ENCODE data around the gene RECK.
A peak's percentile ranks its signal among the peaks of the same experiment; 100 is the strongest.

RECK gene

DNA sequence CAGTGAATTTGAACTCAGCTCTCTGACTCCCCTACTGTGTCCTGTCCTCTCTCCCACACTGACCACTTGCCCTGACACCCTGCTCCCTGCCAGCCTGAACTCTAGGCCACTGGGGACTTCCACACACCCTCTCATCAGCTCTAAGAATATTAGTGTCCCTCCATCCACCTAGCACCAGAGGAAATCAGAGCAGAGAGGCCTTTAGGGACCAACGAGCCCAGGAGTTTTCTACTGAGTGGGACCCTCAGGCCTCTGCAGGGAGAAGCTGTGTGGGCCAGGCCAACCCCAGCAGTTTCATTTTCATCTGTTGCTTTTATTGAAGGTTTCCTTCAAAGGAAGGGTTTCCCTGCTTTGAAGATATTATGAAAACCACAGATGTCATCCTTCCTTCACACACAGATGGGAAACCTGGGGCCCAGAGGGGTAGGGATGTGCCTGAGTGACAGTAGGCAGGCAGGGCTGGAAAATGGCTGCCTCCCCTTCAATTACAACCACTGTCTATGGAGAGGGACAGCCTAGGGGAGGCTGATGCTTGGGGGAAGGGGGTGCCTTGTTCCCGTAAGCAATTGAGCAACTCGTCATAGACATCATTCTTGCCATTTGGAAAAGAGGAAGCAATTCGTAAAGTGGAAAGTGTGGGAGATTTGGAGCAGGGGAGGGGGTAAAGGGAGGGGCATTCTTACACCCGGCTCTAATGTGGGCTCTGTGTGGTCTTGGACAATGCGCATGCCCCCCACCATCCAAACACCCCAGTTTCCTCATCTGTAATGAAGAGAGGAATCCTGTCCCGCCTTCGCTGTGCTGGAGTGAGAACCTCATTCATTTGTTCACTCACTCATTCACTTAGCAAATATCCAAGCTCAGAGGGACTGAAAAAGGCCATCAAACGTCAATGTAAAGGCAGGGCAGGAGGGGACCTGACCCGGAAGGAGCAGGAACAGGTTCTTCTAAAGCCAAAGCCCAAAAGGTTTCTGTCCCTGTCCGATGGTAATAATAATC is 103.7 kb downstream of the RECK start:
- DNase-seq (ENCODE audit: low read depth): no peak

DNA sequence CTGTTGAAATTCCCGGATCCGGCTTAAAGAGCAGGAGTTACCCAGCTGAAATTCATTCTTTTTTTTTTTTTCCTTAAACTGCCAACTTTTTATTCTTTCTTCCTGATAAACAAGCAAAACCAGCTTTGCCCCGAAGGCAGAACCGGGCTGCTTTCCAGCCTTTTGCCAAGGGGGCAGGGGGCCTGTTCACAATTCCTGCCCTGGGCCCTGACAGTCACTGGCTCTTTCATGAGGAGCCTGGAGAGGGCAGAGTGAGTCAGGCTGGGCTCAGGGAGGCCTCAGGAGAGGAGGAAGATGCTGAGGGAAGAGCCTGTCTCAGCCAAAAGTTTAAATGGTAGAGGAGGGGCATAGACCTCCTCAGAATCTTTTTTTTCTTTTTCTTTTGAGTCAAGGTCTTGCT is 104.6 kb downstream of the RECK start:
- no peak for DNase-seq (ENCODE audit: low read depth)

DNA sequence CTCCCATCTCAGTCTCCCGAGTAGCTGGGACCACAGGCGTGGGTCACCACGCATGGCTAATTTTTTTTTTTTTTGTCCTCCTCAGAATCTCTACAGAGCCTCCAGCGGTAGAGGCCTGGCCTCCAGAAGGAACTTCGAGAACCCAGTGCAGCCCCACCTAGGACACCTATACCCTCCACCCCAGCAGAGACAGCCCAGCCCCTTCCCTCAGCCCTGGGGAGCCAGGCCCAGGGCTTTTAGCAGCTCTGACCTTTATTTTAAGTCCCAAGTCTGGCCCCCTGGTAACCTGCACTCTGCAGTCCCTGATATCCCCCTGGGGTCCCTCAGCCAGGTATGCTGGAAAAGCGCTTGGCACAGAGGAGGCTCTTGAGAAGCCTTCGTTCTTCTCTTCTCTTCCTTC is 105.0 kb downstream of the RECK start:
- no peak for DNase-seq (ENCODE audit: low read depth)

DNA sequence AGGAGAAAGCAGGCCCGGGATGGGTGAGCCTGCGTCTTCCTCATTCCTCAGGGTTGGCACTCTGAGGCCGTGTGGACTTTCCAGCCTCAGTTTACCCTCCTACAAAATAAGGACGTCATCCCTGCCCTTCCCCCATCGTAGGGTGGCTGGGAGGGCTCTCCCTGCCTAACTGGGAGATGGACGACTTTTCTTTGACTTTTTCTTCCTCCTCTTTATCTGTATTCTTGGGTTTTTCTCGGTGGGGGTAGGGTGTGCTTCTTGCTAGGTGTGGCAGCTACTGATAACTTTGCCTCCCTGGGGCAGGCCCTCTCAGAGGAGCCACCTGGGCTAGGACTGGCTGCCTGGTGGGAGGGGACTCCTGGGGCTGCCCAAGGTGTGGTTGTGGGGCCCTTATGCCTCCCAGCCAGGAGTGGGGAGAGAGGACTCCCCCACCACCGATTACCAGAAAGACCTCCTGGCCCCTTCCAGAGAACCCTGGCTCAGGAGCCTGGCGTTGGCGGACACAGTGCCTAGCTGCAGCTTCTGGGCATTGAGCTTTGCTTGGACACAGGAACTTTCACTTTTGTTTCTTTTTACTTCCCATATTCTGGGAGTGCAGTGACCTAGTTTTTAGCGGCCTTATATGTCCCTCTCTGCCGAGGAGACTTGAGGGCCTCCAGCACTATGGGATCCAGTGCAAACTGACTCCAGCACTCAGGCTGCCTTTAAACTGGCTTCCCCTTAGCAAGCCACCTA is 106.0 kb downstream of the RECK start:
- DNase-seq (ENCODE audit: low read depth): no peak

DNA sequence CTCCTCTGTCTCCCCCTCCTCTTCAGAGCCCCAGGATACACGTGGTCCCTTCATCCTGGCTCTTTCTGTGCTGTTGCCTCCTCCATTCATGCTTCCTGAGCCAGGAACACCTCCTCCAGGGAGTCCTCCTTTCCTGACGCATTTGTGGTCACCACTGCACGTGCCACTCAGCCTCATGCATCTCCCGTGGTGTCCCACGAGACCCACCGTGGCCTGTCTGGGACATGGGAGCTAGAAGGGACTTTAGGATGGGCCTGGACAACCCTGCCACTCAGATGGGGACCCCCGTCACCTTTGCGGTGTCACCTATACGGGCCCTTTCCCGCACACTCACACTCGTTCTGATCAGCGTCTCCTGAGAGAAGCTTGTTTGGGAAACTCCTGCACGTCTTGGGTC is 106.5 kb downstream of the RECK start:
- no peak for DNase-seq (ENCODE audit: low read depth)

DNA sequence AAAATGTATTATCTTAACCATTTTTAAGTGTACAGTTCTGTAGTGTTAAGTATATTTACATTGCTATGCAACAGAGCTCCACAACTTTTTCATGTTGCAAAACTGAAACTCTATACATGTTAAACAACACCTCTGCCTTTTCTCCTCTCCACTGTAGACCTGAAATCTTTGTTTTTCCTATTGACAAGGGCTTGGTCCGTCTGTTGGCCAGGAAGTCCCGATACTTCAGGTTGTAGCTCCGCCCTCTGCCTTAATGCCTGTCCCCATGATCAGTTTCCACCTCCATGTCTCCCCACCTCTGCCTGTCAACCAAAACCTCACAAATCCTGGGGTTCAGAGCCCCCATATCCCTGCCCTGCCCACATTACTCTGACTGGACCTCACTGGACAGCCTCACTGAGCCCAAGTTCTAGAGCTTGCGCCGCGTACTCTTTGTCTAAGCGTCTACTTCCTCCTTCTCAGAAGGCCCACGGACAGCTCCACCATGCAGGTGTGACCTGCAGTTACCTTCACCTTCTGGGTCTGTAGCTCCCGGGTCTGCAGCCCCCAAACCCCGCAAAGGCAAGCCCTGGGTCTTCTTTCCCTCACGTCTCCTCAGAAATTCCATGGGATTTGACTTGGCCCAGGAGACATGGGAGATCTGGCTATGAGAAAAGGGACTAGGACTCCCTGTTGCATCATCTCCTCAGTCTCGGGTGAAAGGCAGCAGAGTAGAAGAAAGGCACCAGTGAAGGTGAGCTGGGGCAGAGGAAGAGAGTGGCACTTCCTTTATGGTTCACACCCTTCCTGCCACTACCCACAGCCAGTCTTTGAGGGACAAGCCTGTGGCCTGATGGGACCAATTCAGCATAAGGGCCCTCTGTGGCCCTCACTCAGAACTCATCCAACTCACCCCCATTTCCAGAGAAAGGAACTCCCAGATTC is 107.9 kb downstream of the RECK start:
- no peak for DNase-seq (ENCODE audit: low read depth)

DNA sequence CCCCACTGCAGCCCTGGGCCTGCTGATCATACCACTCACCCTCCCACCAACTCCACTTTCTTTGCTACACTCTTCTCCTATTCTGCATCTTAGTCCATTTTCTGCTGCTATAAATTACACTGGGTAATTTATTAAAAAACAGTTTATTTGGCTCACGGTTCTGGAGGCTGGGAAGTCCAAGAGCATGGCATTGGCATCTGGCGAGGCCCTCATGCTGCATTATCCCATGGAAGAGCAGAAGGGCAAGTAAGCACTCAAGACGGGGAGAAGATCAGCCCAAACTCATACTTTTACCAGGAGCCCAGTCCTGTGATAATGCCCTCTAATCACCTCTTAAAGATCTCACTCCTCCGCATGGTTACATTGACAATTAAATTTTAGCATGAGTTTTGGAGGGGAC is 109.3 kb downstream of the RECK start:
- no peak for DNase-seq (ENCODE audit: low read depth)

DNA sequence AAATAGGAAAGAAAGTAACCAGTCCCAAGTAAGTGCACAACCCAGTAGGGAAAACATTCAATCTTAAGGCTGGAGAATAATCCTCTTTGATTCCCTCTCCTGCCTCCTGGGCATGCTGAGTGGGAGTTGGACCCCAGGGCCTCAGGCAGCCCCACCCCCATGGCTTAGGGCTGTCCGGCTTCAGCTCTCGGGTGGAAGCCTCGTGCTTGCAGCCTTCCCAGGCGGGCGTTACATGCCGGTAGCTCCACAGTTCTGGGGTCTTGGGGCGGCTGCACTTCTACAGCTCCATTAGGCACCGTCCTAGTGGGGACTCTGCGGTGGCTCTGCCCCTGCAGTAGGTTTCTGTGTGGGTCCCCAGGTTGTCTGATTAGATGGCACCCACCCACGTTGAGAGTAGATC is 109.9 kb downstream of the RECK start:
- no peak for DNase-seq (ENCODE audit: low read depth)

DNA sequence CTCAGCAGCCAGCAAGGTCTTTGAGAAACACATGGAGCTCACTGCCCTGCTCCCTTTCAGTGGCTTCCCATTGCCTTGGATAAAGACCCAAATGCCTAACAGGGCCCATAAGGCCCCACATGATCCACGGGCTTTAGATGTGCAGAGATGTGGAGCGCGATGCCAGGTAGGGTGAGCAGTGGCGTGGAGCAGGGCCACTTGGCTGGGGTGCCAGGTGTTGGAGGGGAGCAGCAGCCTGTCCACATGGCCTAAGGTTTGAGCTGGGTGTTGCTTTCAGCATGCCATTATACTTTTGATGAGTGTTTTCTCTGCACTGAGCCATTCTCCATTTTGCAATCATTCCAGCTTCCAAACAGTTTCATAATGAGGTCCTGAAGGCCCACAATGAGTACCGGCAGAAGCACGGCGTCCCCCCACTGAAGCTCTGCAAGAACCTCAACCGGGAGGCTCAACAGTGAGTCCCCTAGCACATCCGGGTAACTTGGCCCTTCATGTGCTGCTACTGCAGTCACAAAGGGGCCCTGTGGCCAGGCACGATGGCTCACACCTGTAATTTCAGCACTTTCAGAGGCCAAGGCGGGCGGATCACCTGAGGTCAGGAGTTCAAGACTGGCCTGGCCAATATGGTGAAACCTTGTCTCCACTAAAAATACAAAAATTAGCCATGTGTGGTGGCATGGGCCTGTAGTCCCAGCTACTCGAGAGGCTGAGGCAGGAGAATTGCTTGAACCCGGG is 110.9 kb downstream of the RECK start:
- no peak for DNase-seq (ENCODE audit: low read depth)

DNA sequence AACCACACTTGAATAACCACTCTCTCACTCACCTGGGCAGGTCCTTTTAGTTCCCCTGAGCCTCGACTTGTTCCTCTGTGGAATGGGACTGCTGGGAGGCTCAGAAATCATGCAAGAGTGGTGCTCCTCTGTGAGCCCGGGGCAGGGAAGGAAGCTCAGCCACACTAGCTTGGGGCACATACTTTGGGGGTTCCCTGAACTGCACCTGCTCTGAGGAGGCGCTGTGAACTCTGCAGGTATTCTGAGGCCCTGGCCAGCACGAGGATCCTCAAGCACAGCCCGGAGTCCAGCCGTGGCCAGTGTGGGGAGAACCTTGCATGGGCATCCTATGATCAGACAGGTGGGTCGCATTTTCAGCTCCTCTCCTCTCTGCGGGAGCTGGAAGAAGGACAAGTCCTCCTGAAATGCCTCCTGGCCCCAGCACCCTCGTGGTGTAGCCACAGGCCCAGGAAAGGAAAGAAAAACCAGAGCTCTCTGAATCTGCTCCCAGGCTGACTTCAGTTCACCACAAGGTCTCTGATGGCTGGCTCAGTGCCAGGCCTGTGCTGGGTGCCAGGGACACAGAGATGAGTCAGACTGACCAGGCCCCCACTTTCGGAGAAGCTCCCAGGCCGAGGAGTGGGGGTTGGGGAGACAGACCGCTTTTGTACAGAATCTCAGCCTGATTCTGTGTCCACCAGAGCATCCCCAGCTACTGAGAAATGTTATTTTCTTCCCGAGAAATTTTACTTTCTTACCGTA is 111.8 kb downstream of the RECK start:
- DNase-seq (ENCODE audit: low read depth): peak; percentile 45

DNA sequence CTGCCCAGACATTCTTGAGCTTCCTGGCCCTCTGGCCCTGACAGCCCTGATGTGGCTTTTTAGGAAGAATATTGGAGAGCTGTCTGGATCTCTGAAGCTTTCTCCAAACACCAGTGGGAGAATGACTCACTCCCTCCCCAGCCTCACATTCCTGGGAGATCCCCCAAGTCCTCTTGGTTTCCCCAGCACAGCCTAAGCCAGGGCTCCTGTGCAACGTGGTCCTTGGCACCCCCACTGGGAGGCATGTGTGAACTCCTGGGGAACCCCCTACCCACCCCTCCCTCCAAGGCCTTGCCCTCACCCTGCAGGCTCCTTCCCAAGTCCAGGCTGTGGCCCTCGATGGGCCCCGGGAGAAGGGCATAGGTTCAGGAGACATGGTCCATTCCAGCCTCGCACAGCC is 112.5 kb downstream of the RECK start:
- no peak for DNase-seq (ENCODE audit: low read depth)

DNA sequence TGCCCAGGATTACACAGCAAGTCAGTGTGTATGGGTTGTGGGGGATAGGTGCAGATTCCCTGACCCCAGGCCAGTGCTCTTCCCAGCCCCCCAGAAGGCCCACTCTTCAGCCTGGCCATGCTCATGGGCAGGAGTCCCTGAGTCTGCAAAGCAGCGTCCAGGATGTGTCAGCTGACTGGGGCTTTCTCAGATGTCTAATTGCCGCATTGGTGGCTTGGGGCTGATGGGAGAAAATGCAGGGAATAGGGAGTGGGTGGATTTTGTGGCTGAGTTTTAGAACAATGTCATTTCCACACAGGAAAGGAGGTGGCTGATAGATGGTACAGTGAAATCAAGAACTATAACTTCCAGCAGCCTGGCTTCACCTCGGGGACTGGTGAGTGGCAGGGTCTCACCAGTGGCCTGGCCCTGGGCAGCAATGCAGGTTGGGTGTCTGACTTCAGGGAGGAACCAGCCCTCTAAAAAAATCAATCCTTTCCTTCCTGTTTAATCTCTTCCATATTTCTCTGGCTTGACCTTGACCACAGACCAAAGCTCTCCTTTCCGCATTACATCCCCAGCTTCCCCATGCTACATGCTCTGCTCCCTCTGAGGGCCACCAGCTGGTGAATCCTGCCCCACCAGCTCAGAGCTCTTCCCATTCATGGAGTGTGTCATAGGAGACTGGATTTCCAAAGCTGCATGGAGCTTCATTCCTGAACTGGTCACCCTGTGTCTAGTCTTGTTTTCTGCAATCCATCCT is 114.0 kb downstream of the RECK start:
- DNase-seq (ENCODE audit: low read depth): no peak

DNA sequence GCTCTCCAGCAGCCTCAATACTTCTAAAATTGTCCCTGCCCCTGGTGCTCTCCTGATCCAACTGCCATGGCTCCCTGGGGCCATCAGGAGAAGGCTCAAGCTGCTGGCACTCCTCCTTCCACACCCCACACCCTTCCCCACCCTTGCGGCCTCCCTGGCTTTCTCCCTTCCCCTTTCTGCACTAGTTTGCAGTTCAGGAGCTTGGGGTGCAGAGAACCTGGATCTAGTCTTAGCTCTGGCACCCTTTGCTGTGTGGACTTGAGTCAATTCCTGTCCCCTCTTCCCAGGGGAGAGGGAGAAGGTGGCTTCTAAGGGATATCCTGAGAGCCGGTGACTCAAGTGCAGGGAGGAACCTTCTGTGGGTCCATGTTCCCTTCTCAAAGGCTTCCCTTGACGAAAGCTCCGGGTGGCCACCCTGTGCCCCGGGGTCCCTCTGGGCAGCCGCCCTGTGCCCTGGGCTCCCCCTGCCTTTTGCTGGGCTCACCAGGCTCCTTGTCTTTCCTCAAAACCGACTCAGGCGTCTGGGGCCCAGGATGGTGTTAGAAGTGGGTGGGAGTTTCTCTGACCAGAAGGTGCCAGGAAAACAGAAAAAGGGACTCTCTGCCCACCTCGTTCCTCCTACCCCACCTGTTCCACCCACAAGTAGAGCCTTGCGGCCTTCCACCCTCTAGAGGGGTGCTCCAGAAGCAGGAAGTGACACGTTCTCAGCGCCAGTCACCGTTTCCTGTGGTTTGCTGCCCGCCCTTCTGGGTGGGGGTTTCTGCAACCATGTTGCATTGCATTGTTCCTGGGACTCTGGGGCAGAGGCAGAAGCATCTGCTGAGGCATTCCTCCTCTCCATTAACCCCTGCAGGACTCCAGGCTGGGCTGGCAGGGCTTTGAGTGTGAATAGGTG is 114.8 kb downstream of the RECK start:
- DNase-seq (ENCODE audit: low read depth): peak; percentile 67

DNA sequence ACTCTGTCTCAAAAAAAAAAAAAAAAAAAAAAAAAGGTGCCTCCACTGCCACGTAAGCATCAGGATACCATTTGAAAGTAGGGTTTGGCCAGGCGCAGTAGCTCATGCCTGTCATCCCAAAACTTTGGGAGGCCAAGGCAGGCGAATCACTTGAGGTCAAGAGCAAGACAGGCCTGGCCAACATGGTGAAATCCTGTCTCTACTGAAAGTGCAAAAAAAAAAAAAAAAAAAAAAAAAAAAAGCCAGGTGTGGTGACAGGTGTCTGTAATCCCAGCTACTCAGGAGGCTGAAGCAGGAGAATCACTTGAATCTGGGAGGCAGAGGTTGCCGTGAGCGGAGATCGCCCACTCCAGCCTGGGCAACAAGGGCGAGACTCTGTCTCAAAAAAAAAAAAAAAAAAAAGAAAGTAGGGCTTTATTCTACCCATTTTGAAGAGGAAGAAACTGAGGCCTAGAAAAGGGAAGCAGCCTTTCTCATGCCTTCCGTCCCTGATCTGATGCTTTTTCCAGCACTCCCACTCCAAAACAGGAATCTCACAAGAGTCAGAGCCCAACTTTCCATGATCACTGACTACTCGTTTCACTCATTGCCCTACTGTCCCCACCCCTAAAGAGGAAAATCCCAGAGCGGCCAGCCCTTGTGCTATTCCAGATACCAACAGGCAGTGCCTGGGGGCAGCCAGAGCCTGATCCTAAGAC is 116.2 kb downstream of the RECK start:
- no peak for DNase-seq (ENCODE audit: low read depth)

DNA sequence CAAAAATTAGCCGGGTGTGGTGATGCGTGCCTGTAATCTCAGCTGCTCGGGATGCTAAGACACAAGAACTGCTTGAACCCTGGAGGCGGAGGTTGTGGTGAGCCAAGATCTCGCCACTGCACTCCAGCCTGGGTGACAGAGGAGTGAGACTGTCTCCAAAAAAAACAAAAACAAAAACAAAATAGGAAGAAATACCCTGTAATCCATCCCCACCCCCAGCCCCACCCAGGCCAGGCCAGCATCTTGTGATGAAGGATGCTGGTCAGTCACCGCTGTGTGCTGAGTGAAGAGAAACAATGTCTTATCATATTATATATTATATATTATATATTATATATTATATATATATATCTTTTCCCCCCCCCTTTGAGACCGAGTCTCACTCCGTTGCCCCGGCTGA is 117.0 kb downstream of the RECK start:
- DNase-seq (ENCODE audit: low read depth): no peak

DNA sequence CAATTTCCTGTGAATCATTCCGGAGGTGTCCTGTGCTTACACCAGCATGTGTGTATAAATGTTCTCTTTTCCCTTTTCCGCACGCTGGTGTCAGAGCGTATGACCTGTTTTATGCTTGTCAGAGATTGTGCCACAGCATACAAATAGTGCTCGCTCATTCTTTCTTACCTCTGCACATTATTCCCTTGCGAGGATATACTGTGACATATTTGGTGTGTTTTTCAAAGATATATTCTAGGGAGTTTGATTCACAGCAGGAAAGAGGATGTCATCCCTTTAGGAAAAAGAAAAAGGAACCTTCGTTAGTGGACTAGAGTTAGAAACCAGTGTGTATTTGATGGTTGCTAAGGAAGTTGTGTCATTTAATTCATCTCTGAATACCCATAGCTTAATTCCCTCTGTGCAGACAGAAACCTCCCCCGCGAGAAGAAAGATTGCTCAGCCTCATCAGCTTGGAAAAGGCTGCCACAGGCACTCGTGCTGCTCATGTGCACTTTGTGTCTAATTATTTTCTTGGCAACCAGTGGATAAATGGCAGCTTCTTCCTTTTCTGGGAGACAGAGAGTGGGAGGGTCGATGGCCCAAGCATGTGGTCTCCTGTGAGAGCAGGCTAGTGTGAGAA is 117.7 kb downstream of the RECK start:
- DNase-seq (ENCODE audit: low read depth): no peak

DNA sequence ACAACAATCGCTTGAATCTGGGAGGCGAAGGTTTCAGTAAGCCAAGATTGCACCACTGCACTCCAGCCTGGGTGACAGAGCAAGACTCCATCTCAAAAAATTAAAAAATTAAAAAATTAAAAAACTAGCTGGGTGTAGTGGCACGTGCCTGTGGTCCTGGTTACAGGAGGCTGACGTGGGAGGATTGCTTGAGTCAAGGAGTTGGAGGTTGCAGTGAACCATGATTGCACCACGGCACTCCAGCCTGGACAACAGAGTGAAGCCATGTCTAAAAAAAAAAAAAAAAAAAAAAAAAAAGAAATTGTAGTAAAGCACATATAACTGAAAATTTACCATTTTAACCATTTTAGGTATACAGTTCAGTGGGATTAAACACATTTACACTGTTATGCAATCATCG is 119.4 kb downstream of the RECK start:
- no peak for DNase-seq (ENCODE audit: low read depth)

DNA sequence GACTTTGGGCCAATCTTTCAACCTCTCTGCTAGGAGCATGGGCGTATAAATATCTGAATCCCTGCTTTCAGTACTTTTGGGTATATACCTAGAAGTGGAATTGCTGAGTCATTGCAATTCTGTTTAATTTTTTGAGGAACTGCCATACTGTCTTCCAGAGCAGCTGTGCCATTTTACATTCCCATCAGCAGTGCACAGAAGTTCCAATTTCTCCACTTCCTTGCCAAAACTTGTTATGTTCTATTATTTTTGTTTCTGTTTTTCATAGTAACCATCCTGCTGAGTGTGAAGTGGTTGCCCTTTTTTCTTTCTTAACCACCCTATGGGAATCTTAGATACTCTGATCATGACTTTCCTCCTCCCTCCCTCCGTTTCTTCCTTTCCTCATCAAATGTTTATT is 121.4 kb downstream of the RECK start:
- no peak for DNase-seq (ENCODE audit: low read depth)
